ENCODE data around the gene GLTPD2.

GRCh38 chr17:4834681-4835020 lies 45.9 kb downstream of the GLTPD2 start:
- TF ChIP-seq CTCF (IDR thresholded peaks at IDR 0.05; ENCODE audit: extremely low read depth in 1 of 2, insufficient read depth in 1 of 2, low read depth in 1 of 2, low read length in 2 of 2) (no peak), POLR2A (IDR thresholded peaks at IDR 0.05; ENCODE audit: low read depth, low read length) (no peak), EZH2 (IDR thresholded peaks at IDR 0.05; ENCODE audit: borderline replicate concordance, low read depth, low read length, severe bottlenecking) (no peak), POLR2AphosphoS5 (IDR thresholded peaks at IDR 0.05; ENCODE audit: insufficient read depth, low read depth, low read length) (no peak), MYC (IDR thresholded peaks at IDR 0.05; ENCODE audit: low read depth, low read length) (no peak)

Measured in endothelial cell of umbilical vein (primary cell).